Measurements from ENCODE around the gene NUB1. TPM values are rescaled to one million over a fixed set of nuclear protein-coding genes. Genes with fewer than 3 reads are reported as not detected.

Gene NUB1
- total RNA-seq, 1 experiment from 2014 or later = 48.5 TPM

GRCh38 chr7:151361193-151361959 lies 19.8 kb downstream of the NUB1 start:
- no peak overlapping the region for H2BK15ac ChIP-seq (ENCODE audit: low read depth, low read length)
- no peak overlapping the region for H2BK12ac ChIP-seq (ENCODE audit: insufficient read length, low read depth, low read length)
- Mint-ChIP-seq H3K4me1 (no peaks in the 10 kb centered on the region; a peak in 1 of 4 replicates), H3K27me3 (ENCODE audit: low read depth) (no peaks in the 10 kb centered on the region), H3K36me3 (ENCODE audit: insufficient read depth in 1 of 3, low read depth in 3 of 3) (peaks cover 20 to 62% (median 58%) of the 10 kb centered on the region in 3 experiments; a peak in 6 of 7 replicates), H3K4me3 (no peak overlapping the region), H3K9me3 (no peaks in the 10 kb centered on the region; a peak in 1 of 5 replicates), H3K27ac (no peak overlapping the region)
- no peaks in the 10 kb centered on the region for H3K23me2 ChIP-seq (ENCODE audit: insufficient read length, low read depth, low read length, poor library complexity, severe bottlenecking)
- no peak overlapping the region for H3T11ph ChIP-seq (ENCODE audit: low read length)
- no peak overlapping the region for H2BK120ac ChIP-seq (ENCODE audit: low read depth, low read length, poor library complexity, severe bottlenecking)
- no peaks in the 10 kb centered on the region for H3K27me3 ChIP-seq (ENCODE audit: insufficient read depth, low read length)
- H3K4ac ChIP-seq (ENCODE audit: low read depth, low read length) = no peak overlapping the region
- H4K5ac ChIP-seq (ENCODE audit: insufficient read length, low read depth, low read length) = no peak overlapping the region
- no peaks in the 10 kb centered on the region for H3K4me1 ChIP-seq (ENCODE audit: insufficient read depth, low read length)
- DNase-seq = no peak
- no CpG with 5 or more reads among the region's 3 CpGs for WGBS (ENCODE audit: extremely low coverage, insufficient read length, low lambda C conversion rate)
- H2AK5ac ChIP-seq (ENCODE audit: insufficient read length, low read length) = no peak overlapping the region
- H3K23ac ChIP-seq (ENCODE audit: insufficient read length, low read depth, low read length) = no peak overlapping the region
- H3K56ac ChIP-seq (ENCODE audit: insufficient read length, low read depth, low read length) = no peak overlapping the region
- TF ChIP-seq CTCF (conservative IDR thresholded peaks at IDR 0.05) = no peak
- H3K79me1 ChIP-seq (ENCODE audit: insufficient read depth, low read depth, low read length, poor library complexity, severe bottlenecking) = no peaks in the 10 kb centered on the region
- no peak overlapping the region for H3K27ac ChIP-seq (ENCODE audit: insufficient read length, low read depth, low read length)
- no peak overlapping the region for H2AFZ ChIP-seq (ENCODE audit: low read length)
- no peaks in the 10 kb centered on the region for H3K9me3 ChIP-seq (ENCODE audit: control insufficient read depth, low read depth, low read length)
- no peak overlapping the region for H3K4me2 ChIP-seq (ENCODE audit: insufficient read depth, insufficient read length, low read length)
- no peaks in the 10 kb centered on the region for H4K20me1 ChIP-seq (ENCODE audit: control insufficient read depth, insufficient read depth, insufficient read length)
- no peak overlapping the region for H4K91ac ChIP-seq (ENCODE audit: insufficient read length, low read depth, low read length)
- no peak overlapping the region for H2BK5ac ChIP-seq (ENCODE audit: insufficient read length, low read length)
- no peak overlapping the region for H3K14ac ChIP-seq (ENCODE audit: insufficient read depth, low read length)
- H3K79me2 ChIP-seq (ENCODE audit: insufficient read depth, low read length) = no peaks in the 10 kb centered on the region
- no peak overlapping the region for H3K18ac ChIP-seq (ENCODE audit: insufficient read length, low read depth, low read length)
- H3K9ac ChIP-seq (ENCODE audit: extremely low read depth, insufficient read length, low read length) = no peak overlapping the region
- no peak overlapping the region for H4K8ac ChIP-seq (replicated peaks; ENCODE audit: insufficient read length, low read depth, low read length)
- H2BK20ac ChIP-seq (ENCODE audit: low read depth, low read length, poor library complexity, severe bottlenecking) = no peak overlapping the region
